Fibroblast of skin of back (primary cell): ENCODE data around the gene PIP4K2C.
"Not testable (repeated sequence)": the region's sequence is repeated elsewhere in the genome, so short reads cannot be mapped to it uniquely, and the experiment has no call there.

Experiments used
- DNase-seq: peaks from one replicate; pipeline ENCODE4 v3.0.0-alpha.2; 2013

PIP4K2C gene

GRCh38 chr12:57610554-57611107 is 19.6 kb downstream of the PIP4K2C start:
- no peak for DNase-seq

- peak; percentile 66 for DNase-seq
Observed at GRCh38 chr12:57611108-57611826, 20.3 kb downstream of the PIP4K2C start, which contains the start of gene ARHGEF25. TSS of gene ARHGEF25 (plus strand) at chr12:57611435. CDS start at chr12:57611895, 460 bp downstream.

- DNase-seq, result no peak
Observed at GRCh38 chr12:57611827-57612710, 21.1 kb downstream of the PIP4K2C start.

- DNase-seq, result no peak
Observed at GRCh38 chr12:57612711-57613426, 21.9 kb downstream of the PIP4K2C start.

- DNase-seq, result no peak
Observed at GRCh38 chr12:57613427-57614109, 22.6 kb downstream of the PIP4K2C start.

GRCh38 chr12:57614178-57614947 is 23.4 kb downstream of the PIP4K2C start:
- DNase-seq, result peak; percentile 27

- no peak for DNase-seq
Observed at GRCh38 chr12:57614948-57615500, 24.0 kb downstream of the PIP4K2C start.

GRCh38 chr12:57615637-57616036 is 24.6 kb downstream of the PIP4K2C start:
- no peak for DNase-seq

- DNase-seq, result peak; percentile 71
Observed at GRCh38 chr12:57616383-57617101, 25.6 kb downstream of the PIP4K2C start.

- no peak for DNase-seq
Observed at GRCh38 chr12:57617942-57618341, 26.9 kb downstream of the PIP4K2C start.

- not testable (repeated sequence) for DNase-seq
Observed at GRCh38 chr12:57618431-57618830, 27.4 kb downstream of the PIP4K2C start.

GRCh38 chr12:57618966-57619433 is 28.0 kb downstream of the PIP4K2C start:
- DNase-seq, result no peak

GRCh38 chr12:57619434-57620244 is 28.6 kb downstream of the PIP4K2C start:
- no peak for DNase-seq

GRCh38 chr12:57620245-57620935 is 29.4 kb downstream of the PIP4K2C start:
- DNase-seq, result no peak

- DNase-seq, result no peak
Observed at GRCh38 chr12:57620936-57621496, 30.0 kb downstream of the PIP4K2C start.

- DNase-seq, result peak; percentile 28
Observed at GRCh38 chr12:57621497-57622292, 30.7 kb downstream of the PIP4K2C start.
